NK-92 treated with Interleukin-12 subunit alpha and Interleukin-12 subunit beta, amount 100 ng/mL, for 24 hours (cell line): ENCODE results near the gene GRAP.
A peak's percentile ranks its signal among the peaks of the same experiment; 100 is the strongest.

Source experiments
- DNase-seq: peaks from one replicate; lab custom pipeline; 2025; lab: John Stamatoyannopoulos, UW

GRAP gene

GRCh38 chr17:19002805-19003542 lies 43.8 kb downstream of the GRAP start:
- DNase-seq: no peak

DNA sequence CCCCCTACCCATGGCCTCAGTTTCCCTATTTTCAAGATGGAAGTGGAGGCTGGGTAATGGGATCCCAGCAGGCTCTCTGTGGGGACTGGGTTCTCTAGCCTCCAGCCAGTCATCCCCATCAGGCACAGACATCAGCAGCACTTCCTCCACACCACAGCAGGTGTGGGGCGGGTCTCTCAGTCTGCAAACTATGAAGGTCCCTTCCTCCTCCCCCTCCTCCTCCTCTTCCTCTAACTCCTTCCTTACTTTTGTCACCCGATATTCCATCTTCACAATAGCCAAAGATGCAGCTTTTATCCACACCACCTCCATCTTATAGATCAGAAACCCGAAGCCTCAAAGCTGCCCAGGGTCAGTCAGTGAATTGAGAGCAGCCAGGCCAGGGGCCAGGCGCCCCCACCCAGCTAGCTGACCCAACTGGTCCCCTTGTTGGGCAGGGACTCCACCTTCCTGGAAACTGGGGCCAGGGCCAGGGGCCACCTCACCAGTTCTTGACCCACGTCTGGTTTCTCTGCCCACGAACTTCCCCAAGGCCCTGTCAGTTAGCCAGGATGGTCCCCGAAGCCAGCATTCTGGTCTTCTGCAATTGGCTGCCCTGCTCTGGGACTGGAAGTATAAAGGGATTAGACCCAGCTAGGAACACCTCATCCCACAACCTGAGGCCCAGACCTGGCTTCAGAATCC lies 44.7 kb downstream of the GRAP start:
- DNase-seq: no peak

- no peak for DNase-seq
Observed at GRCh38 chr17:19000531-19001325, 46.0 kb downstream of the GRAP start.

GRCh38 chr17:18999911-19000310 lies 46.8 kb downstream of the GRAP start:
- DNase-seq: no peak

- no peak for DNase-seq
Observed at GRCh38 chr17:18999394-18999793, 47.4 kb downstream of the GRAP start.

GRCh38 chr17:18997650-18998196 lies 49.0 kb downstream of the GRAP start:
- no peak for DNase-seq

DNA sequence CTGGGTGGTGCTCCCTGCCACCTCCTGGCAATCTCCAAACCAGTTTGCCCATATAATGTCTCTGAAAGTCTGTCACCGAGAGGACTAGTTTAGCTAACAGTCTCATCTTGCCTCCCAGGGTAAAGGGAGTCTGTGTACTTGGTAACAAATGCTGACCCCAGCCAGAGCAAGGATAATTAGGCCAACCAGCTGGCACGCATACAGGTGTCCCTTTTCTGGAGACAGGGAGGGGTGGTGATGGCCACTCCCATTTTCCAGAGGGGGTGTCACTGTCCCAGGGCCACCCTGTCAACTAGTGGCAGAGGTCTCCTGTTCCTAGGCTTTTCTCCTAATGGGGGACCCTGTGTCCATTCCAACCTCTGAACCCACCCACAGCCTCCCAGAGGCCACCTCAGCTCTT lies 50.3 kb downstream of the GRAP start:
- no peak for DNase-seq

DNA sequence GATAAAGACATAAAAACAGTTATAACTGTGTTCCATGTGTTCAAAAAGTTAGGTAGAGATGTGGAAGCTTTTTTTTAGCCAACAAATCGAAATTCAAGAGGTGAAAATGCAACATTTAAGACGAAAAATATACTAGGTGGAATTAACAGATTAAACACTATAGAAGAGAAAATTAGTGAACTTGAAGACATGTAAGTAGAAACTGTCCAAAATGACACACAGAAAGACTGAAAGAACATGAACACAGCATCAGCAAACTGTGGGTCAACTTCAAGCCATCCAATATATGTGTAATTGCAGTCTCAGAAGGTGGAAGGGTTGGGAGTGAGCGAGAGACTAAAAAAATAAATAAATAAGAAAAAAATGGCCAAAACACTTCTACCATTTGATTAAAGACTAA lies 51.5 kb downstream of the GRAP start:
- no peak for DNase-seq

DNA sequence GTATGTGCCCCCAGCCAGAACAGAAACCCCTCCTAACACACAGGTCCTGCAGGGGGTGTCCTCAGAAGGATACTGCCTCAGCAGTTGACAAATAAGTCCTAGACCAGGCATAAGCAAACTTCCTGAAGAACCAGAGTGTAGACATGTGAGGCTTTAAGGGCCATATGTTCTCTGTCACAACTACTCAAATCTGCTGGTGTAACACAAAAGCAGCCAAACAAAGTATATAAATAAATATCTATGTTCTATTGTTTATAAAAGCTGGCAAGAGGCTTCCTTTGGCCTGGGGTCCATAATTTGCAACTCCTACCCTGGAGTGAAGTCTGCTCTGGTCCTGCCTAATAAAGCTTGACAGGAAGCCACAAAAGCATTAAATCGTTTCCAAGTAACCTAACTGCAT lies 52.1 kb downstream of the GRAP start:
- no peak for DNase-seq

DNA sequence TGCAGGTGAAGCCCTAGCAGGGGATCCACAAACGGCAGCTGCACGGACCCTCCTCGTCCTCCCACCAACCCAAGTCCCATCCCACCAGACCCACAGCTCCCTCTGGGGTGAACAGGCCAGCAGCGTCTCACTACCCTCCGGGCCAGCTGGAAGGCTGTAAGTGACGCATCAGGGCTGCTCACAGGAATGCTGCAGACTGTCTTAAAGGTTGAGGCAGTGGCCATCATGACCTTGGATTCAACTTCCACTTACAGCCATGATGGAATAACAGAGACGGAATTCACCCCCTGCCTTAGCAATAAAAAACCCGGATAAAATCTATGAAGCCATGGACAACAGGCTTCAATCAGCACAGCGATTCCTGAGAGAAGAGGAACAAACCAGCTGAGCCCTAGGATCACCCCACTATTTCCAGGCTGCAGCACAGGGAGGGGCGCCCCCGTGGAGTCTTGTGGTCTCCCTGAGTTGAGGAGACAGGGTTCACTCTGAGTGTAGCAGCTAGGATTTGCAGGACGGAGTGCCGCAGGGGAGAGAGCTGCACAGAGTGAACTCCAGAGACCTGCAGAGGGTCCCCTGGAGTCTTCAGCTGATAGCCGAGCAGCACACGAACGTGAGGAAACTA lies 52.7 kb downstream of the GRAP start:
- DNase-seq: no peak

DNA sequence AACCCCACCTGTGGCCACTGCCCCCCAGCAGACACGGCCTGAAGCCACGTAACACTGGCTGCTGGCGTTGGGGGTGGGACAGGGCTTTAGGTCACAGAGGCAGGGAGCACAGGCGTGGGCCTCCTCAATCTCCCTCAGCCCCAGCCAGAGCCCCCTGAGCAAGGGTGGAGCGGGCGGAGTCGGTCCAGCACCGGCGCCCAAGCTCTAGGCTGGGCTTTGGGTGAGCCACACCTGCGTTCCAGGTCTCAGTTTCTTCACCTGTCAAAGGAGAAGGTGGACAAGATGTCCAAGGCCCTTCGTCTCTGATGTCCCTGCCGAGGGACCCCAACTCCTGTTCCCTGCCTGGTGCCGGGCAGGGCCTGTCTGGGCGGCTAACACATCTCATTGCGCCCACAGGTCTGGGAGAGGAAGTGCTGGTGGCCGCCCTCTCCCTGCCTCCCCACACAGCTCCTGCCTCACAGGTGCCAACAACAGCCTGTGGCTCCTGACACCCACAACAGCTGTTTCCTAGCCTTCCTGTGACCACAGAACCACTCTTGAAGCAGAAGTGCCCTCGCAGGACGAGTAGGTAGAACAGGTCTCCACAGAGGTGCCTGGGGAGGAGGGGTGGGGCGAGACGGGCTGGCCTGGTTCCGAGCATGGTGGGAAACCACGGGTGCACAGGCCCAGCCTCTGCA lies 54.2 kb downstream of the GRAP start:
- peak; percentile 19 for DNase-seq

DNA sequence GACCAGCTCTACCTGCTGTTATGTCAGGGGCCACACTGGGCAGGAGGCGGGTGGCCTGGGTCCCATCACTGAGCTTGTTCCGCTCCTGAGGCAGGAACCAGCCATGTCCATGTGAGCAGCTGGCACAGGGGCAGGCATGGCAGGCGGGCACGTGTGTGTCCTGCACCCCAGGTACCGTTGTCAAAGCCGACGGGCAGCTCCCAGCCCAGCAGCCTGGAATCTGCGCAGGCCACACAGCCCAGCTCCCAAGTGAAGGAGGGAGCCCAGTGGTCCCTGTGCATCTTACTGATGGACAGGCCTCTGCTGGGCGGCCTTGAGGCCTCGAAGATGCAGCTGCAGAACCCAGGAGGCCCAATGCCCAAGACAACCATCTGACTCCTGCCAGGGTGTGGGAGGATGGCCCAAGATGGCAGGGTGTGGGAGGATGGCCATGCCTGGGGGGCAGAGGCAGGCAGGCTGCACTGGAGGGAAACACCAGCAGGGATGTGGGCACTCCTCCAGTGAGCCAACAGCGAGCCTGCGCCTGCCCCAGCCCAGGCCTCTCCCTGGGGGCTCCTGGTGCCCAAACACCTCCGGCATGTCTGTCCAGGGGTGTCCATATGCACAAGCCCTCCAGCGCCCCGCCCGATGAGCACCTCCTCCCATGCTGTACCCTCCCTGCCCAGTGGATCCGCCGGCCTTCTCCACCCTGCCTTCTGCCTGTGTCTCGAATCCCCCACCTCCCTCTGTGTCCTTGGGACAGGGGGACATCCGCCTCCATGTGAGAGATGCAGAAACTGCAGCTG lies 55.0 kb downstream of the GRAP start:
- DNase-seq: no peak

DNA sequence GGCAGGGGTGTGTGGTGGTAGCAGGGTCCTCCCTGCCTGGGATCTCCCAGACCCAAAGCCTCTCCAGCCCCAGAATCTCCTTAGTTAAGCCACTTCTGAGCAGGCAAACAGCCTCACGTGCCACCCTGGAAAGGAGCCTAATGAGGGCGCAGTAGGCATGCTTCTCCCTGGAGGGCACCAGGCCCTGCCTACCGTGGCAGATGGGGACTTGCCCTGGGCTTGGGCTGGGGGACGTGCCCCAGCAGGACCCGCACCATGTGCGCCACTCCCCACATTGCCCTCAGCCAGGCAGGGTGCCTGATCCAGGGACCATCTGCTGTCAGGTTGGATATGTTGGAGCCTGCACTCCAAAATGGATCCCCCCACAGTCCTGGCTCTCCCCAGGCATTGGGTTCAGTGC lies 56.4 kb downstream of the GRAP start:
- no peak for DNase-seq

- DNase-seq: no peak
Observed at GRCh38 chr17:18988546-18989173, 58.1 kb downstream of the GRAP start.

- DNase-seq: no peak
Observed at GRCh38 chr17:18987862-18988545, 58.8 kb downstream of the GRAP start.

DNA sequence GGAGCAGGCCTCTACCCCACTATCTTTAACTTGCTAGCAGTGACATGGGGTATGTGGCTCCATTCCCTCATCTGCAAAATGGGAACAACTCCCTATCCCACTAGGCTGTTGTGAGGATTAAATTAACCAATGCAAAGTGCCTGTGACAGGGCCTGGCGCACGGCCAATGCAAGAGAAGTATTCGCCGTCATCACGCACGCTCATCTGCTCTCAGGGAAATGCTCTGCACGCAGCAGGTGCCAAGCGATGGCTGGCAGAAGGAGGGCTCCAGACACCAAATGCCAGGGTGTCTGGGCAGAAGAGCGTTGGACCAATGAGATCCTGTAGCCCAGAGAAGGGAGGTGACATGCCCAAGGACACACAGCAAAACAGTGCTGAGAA lies 59.5 kb downstream of the GRAP start:
- no peak for DNase-seq

GRCh38 chr17:18986541-18987229 lies 60.1 kb downstream of the GRAP start:
- no peak for DNase-seq

- no peak for DNase-seq
Observed at GRCh38 chr17:18985475-18985874, 61.3 kb downstream of the GRAP start.
